ENCODE measurements around the gene RGS19.

The RGS19 gene

DNA sequence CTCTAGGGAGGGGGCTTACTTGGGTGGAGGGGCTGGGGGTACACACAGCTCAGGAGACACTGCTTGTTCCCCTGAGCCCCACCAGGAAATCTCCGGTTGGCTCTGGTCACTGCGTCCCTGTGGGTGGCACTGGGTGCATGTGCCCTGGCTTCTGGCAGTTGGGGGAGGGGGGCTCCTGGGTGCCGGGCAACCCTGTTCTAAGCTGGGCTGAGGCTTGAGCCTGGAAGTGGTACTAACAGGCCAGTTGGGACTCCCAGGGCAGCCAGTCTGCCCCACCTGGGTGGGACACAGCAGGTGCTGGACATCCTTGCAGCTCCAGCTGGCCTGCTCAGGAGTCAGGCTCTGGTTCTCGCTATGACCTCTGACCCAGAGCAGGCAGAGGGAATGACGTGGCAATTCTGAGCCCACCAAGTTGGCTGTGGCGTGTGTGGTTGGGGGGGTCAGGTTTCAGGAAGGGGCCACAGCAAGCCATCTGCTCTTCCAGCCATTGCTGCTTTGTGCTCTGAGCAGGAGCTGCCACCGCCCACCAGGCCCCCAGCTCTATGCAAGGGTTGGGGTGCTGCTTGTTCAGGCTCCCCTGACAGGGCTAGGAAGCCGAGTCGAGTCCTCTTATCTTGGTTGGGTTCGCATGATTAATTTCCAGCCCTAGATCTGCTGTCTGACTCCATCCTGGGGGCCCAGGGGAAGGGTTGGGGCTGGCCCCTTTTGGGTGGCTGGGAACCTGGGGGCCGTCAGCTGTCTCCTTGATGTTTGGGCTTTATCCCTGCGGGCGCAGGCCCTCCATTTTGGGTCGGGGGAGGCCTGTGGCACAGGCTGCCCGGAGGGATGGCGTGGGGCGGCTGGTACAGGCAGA, 42.7 kb downstream of the RGS19 start:
- DNase-seq (ENCODE audit: low spot score), result no peak
- H3K4me1 ChIP-seq (ENCODE audit: insufficient read depth, poor library complexity, severe bottlenecking), result no peaks in the 10 kb centered on the region
- H3K9me3 ChIP-seq (ENCODE audit: severe bottlenecking), result no peaks in the 10 kb centered on the region
- no peak overlapping the region for H3K27ac ChIP-seq (ENCODE audit: poor library complexity, severe bottlenecking)
- H3K36me3 ChIP-seq (ENCODE audit: low read depth), result peaks cover 7% of the 10 kb centered on the region; the same call in 1 of the 2 replicates
- H3K4me3 ChIP-seq (ENCODE audit: severe bottlenecking), result no peak overlapping the region
- TF ChIP-seq, protein P1, sequence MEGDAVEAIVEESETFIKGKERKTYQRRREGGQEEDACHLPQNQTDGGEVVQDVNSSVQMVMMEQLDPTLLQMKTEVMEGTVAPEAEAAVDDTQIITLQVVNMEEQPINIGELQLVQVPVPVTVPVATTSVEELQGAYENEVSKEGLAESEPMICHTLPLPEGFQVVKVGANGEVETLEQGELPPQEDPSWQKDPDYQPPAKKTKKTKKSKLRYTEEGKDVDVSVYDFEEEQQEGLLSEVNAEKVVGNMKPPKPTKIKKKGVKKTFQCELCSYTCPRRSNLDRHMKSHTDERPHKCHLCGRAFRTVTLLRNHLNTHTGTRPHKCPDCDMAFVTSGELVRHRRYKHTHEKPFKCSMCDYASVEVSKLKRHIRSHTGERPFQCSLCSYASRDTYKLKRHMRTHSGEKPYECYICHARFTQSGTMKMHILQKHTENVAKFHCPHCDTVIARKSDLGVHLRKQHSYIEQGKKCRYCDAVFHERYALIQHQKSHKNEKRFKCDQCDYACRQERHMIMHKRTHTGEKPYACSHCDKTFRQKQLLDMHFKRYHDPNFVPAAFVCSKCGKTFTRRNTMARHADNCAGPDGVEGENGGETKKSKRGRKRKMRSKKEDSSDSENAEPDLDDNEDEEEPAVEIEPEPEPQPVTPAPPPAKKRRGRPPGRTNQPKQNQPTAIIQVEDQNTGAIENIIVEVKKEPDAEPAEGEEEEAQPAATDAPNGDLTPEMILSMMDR (IDR thresholded peaks at IDR 0.05; ENCODE audit: poor library complexity, severe bottlenecking), result no peak
- no peak for ATAC-seq (ENCODE audit: low read depth)
- H3K27me3 ChIP-seq (ENCODE audit: insufficient read depth, poor library complexity, severe bottlenecking), result peaks cover 6% of the 10 kb centered on the region

DNA sequence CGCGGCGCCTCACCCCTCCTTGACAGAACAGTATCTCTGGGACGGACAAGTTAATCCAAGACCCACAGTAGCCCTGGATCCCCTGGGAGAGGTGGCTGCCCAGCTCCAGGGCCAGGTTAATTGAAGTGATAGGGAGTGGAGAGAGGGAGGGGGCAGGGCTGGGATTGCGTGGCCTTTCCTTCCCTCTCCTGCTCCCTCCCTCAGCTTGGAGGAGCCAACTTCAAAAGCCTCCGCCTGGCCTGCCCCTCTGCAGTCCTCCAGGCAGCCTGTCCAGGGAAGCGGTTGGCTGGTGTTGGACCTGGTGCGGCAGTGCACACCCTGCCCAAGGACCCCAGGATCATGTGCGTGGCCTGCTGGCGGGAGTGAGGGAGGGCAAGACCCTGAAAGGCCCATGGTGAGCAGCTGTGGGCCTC, 43.4 kb downstream of the RGS19 start, which contains the start of gene C20orf204:
Gene C20orf204 (plus strand): TSS at position 250 of the 413 bp plus-strand sequence. CDS start 142 bp downstream, at position 392.
- DNase-seq (ENCODE audit: low spot score) (no peak), ATAC-seq (ENCODE audit: low read depth) (no peak)
- TF ChIP-seq, protein P1 (IDR thresholded peaks at IDR 0.05; ENCODE audit: poor library complexity, severe bottlenecking), result no peak
- Histone ChIP-seq H3K4me3 (ENCODE audit: severe bottlenecking) (no peak within 1 kb of the TSS), H3K27me3 (ENCODE audit: insufficient read depth, poor library complexity, severe bottlenecking) (peaks cover 6% of the 10 kb centered on the region), H3K9me3 (ENCODE audit: severe bottlenecking) (no peaks in the 10 kb centered on the region), H3K27ac (ENCODE audit: poor library complexity, severe bottlenecking) (no peak within 1 kb of the TSS), H3K36me3 (ENCODE audit: low read depth) (peaks cover 12% of the 10 kb centered on the region), H3K4me1 (ENCODE audit: insufficient read depth, poor library complexity, severe bottlenecking) (no peaks in the 10 kb centered on the region)

DNA sequence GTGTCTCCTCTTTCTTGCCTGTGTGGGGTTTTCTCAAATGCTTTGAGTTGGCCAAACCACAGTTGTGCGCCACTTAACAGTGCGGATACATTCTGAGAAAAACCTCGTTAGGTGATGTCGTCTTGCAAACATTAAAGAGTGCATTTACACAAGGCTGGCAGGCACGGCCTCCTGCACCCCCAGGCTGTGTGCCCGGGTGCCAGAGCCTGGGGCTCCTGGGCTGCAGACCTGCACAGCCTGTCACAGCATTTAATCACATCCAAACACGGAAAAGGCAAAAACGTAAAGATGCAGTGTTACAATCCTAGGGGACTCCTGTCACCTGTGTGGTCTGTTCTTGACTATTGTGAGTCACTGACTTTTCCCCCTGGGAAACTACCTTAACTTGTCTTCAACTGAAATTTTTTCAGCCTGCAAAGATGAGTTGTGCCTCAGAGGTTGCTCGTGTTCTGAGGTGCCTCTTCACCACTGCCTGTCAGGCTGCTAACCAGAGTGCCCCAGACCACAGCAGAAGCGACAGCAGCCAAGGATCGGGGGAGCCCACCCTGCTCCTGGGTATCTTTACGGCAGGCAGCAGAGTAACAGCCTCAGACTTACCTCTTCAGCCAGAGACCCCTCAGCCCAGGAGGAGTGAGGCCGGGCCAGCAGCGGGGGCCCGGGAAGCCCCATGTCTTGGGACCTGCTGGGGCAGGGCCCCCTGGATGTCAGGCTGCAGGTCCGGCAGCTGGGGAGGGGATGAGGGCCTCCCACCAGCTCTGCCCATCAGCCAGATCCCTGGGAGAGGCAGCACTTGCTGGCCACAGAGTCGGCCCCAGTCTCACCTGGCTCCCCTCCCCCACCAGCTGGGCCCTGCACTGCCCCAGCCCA, 44.0 kb downstream of the RGS19 start:
- no peak overlapping the region for H3K4me3 ChIP-seq (ENCODE audit: severe bottlenecking)
- no peaks in the 10 kb centered on the region for H3K4me1 ChIP-seq (ENCODE audit: insufficient read depth, poor library complexity, severe bottlenecking)
- peaks cover 18% of the 10 kb centered on the region for H3K36me3 ChIP-seq (ENCODE audit: low read depth)
- H3K27me3 ChIP-seq (ENCODE audit: insufficient read depth, poor library complexity, severe bottlenecking), result peaks cover 6% of the 10 kb centered on the region
- H3K27ac ChIP-seq (ENCODE audit: poor library complexity, severe bottlenecking), result no peak overlapping the region
- TF ChIP-seq, protein P1 (IDR thresholded peaks at IDR 0.05; ENCODE audit: poor library complexity, severe bottlenecking), result no peak
- H3K9me3 ChIP-seq (ENCODE audit: severe bottlenecking), result no peaks in the 10 kb centered on the region
- ATAC-seq (ENCODE audit: low read depth) (no peak), DNase-seq (ENCODE audit: low spot score) (no peak)

DNA sequence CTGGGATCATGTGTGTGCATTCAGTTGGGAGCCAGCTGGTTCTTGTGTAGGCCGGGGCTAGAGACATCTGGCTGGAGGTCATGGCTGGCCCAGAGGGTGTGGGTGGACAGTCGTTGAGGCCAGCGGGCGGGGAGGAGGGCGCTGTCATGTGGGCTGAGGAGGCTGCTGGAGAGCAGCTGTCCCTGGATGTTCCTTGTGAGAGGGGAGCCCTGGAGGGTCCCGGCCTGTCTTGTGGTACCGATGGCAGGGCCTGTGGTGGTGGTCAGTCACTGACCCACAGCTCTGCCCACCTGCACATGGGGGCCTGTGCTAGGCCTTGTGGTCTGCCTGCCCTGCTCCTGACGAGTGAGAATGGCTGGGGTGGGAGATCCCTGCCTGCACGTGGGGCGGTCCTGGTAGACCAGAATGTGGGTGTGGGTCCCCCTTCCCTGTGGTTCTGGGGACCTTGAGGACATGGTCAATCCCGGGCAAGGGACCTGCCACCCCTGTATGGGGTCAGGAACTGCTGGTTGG, 45.3 kb downstream of the RGS19 start:
- ATAC-seq (ENCODE audit: low read depth), result no peak
- DNase-seq (ENCODE audit: low spot score), result no peak
- Histone ChIP-seq H3K27me3 (ENCODE audit: insufficient read depth, poor library complexity, severe bottlenecking) (peaks cover 6% of the 10 kb centered on the region), H3K4me3 (ENCODE audit: severe bottlenecking) (no peak overlapping the region), H3K36me3 (ENCODE audit: low read depth) (peaks cover 28% of the 10 kb centered on the region), H3K27ac (ENCODE audit: poor library complexity, severe bottlenecking) (no peak overlapping the region), H3K9me3 (ENCODE audit: severe bottlenecking) (no peaks in the 10 kb centered on the region), H3K4me1 (ENCODE audit: insufficient read depth, poor library complexity, severe bottlenecking) (no peaks in the 10 kb centered on the region)
- TF ChIP-seq, protein P1 (IDR thresholded peaks at IDR 0.05; ENCODE audit: poor library complexity, severe bottlenecking), result no peak

Measured in RWPE2 (cell line).